HG02943 (cell line): ENCODE data around the gene LSM3.

Experiments used
- ATAC-seq: cut with Tn5 transposase; IDR thresholded peaks from one replicate; pipeline ENCODE4 v1.9.1; 2021; ENCODE audit warnings: mild to moderate bottlenecking, low read depth, moderate library complexity; ENCODE audit not compliant: unreplicated experiment

Gene LSM3

DNA sequence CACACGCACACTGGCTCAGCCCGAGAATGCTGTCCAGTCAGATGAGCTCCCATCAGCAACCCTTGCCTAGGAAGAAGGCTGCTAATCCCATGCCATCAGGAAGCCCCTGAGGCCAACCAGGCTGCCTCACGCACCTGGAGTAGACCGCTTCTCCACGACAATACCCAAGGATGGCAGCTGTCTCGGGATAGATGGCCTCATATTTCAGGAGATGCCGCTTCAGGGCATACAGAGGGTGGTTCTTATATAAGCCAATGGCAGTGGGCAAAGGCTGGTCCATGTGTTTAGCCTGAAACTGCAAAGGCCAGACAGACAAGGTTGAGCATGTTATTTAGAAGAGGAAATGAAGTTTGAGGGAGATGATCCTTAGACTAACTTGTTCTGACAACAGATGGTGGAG lies 22.4 kb upstream of the LSM3 start:
- no peak for ATAC-seq

DNA sequence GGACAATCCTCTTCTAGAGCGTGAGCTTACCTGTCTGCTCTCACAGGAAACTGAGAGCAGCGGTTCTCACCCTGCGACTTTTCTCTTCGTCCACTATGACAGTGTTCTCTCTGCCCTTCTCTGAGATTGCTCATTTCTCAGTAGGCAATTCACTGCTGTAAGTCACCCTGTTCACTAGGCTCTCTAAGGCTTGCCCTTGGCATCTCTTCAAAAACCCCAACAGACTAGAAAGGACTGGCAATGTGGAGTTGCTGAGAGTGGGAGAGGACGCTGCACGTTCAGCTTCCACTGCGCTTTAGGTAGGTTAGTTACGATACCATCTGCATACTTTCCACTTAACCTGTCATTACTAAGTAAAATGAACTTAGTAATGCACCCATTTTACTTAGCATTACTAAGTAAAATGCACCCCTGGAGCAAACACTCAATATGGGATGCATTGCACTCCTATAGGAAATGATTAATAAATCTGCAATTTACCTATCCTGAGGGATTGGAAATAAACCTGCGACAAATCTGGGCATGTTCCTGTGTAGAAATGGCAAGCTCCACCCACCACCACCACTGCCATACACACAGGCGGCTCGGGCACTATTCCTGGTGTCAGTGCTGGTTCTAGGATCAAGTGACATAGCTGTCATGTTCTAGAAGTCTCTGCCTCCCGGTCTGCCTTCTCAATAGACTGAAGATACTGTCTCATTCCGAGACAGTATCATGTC lies 21.6 kb upstream of the LSM3 start:
- ATAC-seq, result no peak

DNA sequence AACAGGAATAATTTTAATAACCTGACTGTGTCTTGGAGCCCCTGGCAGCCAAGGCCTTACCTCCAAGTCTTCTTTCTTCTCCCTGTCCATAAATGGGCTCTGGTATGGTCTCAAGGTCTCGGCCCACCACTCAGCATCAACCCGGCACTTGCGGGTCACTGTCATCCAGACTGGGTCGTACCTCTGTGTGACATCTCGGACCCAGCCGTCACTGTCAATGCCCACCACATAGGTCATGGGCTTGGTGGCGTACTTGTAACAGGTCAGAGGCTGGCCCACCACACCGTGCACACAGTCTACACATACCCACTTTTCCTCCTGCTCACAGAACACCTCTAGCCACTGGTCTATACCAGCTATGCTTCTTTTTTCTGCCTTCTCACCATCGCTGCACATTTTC lies 20.7 kb upstream of the LSM3 start:
- ATAC-seq, result no peak

DNA sequence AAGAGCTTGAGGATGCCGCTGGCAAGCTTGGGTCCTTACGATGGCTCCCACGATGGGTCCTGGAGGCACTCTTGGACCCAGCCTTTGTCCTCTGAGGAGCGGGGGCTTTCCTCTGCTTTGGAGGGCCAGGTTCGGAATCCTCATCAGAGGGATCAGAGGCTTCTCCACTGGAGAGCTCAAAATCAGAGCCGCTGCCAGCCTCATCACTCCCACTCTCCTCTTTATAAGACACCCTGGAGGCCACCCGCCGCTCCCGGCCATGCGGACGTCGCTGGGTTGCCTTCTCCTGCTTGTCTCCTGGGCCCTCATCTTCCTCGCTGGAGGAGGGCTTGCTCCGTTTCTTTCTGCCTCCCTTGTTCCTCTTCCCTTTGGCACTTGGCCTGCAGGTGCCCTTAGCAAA lies 20.2 kb upstream of the LSM3 start:
- ATAC-seq, result no peak

DNA sequence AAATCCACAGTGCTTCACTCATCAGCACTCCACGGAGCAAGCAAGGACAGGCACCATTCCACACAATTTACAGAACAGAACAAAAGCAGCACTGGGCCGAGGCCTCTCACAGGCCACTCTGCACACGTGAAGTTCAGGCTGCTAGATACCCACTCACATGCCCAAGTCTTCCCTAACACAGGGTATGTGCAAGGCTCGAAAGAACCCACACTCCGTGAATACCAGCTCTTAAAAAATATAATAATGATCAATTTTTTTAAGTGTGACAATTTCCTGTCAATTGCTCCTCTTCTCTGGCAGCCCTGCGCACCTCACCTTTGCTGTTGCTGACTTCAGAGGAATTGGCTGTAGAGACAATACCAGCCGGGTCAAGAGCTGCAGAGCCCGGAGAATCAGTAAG lies 19.2 kb upstream of the LSM3 start:
- ATAC-seq, result no peak

- ATAC-seq, result no peak
Measured at GRCh38 chr3:14161282-14161681, 17.3 kb upstream of the LSM3 start.

- no peak for ATAC-seq
Measured at GRCh38 chr3:14162178-14162577, 16.4 kb upstream of the LSM3 start.

- no peak for ATAC-seq
Measured at GRCh38 chr3:14166877-14167603, 11.6 kb upstream of the LSM3 start.

- ATAC-seq, result no peak
Measured at GRCh38 chr3:14169435-14169834, 9.2 kb upstream of the LSM3 start.

DNA sequence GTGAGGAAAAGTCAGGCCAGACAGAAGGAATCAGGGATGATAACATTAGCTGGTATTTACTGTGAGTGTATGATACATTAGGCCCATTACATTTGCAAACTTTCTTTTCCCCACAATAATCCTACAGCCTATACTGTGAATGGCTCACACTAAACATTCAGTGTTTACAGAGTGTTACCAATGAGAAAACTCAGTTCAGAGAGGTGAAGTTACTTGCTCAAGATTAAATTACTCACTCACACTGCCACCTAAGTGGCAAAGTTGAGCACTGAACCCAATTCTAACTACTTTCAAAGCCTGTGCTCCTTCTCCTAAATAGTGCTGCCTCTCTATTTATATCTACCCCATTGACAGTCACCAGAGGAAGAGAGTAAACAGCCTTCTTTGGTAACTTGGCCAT lies 8.7 kb upstream of the LSM3 start:
- ATAC-seq, result no peak

GRCh38 chr3:14170531-14171159 lies 8.0 kb upstream of the LSM3 start:
- no peak for ATAC-seq

DNA sequence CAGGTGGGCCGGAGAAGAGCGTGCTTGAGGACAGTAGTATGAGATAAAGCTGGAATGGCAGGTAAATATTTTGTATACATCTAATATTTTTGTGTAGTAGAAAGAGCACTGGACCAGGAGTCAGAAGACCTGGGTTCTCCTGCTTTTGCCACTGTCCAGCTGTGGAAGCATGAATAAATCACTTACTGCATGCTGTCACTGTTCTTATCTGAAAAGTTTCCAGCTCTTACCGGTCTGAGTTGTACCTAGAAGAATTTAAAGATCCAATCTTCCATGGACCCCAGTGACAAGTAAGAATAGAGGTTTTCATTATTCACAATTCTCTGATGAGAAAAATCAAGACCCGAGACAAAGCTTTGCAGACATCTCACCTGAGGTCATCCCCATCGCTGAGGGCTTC lies 6.1 kb upstream of the LSM3 start:
- ATAC-seq, result no peak

DNA sequence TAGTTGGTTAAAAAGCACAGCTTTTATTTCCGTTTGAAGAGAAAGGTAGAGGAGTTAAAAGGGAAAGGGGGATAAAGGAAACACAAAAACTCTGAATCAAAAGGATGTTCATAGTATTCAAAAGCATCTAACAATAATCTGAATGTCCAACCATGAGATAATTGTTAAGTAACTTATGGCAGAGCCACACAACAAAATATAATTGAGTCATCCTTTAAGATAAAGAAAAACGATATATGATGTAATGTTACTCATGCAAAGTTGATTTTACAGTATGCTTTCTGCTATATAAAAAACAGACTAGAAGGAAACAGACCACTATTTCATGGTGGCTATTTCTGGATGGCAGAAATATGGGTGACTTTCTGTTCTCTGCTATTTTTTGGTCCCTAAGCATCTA lies 4.1 kb upstream of the LSM3 start:
- no peak for ATAC-seq

DNA sequence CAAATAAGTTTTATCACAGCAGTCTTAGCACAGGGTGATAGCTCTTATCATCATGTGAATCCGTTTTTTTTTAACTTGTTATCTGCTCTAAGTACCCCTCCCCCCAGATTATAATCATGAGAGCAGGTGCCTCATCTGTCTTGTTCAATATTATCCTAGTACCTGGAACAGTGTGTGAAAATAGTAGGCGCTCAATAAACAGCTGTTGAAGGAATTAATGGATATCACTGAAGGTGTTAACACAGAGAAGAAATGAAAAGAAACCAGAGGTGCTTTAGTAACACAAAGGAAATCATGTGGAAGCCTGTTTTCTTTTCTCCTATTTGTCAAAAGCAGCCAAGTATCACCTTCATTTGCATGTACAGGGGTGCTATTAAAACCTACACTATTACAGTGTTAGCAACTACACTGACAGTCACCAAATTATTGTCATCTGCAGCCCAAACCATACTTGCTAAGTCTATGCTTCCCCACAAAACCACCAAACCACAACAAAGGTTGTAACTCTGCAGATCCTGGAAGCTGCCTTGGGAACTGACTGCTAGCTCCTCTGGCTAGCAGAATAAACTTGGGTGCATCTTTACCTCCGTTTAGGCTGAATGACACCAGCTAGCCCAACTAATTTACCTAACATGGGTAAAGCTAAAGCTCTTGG lies 3.1 kb upstream of the LSM3 start:
- ATAC-seq, result no peak

DNA sequence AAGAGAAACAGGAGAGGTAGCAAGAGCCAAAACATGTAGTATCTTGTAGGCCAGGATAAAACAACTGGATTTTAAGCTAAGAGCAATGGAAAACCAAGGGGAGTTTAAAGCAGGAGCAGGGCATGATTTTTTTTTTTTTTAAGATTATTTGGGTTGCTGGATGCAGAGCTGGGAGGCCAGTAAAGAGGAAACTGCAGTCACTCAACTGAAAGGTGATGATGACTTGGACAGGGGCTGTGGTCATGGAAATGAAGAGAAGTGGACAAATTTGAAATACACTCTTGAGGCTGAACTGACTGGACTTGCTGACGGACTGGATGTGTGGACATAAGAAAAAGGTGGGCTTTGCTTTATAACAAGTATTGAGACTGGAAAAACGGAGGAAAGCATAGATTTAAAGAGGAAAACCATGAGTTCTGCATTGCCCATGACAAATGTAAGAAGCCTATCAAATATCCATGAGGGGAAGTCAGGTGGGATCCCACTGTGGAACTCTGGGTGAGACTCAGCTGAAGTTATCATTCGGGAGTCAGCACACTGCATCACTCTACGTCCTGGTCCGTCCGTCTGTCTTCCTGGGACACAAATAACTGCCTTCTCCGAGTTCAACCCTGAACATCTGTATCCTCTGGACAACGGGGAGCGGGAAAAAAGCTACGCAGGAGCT lies 904 bp upstream of the LSM3 start:
- ATAC-seq, result peak; percentile 6

DNA sequence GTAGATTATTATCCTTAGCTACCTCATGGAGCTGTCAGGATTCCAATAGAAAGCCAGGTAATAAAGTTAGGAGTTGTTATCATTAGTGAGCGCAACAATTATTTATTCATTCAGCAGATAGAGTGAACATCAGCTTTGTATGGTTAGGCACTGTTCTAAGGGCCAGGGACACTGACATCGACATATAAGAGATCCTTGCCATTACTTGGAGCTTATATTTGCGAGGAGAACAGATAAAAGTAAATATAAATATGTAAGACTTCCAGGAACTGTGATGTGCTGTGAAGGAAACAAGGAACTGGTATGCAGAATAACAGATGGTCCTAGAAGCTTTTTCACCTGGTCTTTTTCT lies 473 bp downstream of the LSM3 start:
- ATAC-seq, result no peak

- no peak for ATAC-seq
Measured at GRCh38 chr3:14179795-14180194, 1.2 kb downstream of the LSM3 start.

GRCh38 chr3:14181253-14181652 lies 2.6 kb downstream of the LSM3 start:
- no peak for ATAC-seq

DNA sequence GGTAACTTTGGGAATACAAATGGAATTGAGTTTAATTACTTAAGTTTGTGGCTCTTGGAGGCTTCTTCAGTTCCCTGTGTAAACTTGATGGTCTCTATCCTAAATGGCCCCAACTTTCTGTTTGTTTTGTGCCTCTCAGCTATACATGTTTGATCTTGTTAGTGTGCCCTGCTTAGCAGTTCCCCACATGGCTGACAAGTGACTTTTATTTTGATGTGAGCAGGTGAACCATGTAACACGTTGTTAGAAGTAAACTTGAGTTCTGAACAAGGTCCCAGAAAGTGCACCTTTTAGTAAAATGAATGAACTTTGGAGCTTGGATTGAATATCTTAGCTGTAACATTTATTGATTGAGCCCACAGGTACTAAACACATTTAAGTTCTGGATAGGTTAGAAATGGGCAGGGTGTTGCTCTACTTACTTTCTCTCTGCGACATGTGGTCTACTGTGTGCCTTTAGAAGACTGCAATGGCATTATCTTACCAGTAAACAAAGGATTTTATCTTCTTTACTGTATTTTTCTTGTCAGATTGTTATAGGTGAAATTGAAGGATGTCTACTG lies 4.5 kb downstream of the LSM3 start:
- no peak for ATAC-seq

GRCh38 chr3:14186854-14187458 lies 8.3 kb downstream of the LSM3 start:
- no peak for ATAC-seq
